Bronchial epithelial cell (primary cell): ENCODE data around the gene STRIP2. TPM values are rescaled to one million over a fixed set of nuclear protein-coding genes. Genes with fewer than 3 reads are reported as not detected.
"Not testable (repeated sequence)": the region's sequence is repeated elsewhere in the genome, so short reads cannot be mapped to it uniquely, and the experiment has no call there.

Source experiments
- DNase-seq: peaks from one replicate; pipeline ENCODE4 v3.0.0-alpha.2; 2010; ENCODE audit warnings: low read depth
- FAIRE-seq: peaks from 2 replicates; lab custom pipeline; 2011; peaks lifted over from hg19 to GRCh38; lab: Jason Lieb, UNC
- H3K27me3 ChIP-seq: 2 replicates; pipeline ENCODE4 v1.5.1; 2011; ENCODE audit warnings: low read length; ENCODE audit not compliant: control insufficient read depth, insufficient read depth
- H3K36me3 ChIP-seq: 2 replicates; pipeline ENCODE4 v1.5.1; 2011; ENCODE audit warnings: low read length; ENCODE audit not compliant: control insufficient read depth, insufficient read depth
- H3K4me3 ChIP-seq: 2 replicates; pipeline ENCODE4 v1.5.1; 2011; ENCODE audit warnings: mild to moderate bottlenecking, low read depth, low read length, control low read depth
- total RNA-seq: library from RNA; depleted of rRNA; stranded (reverse); fragments of >200 nt; gene quantifications from 2 replicates; pipeline ENCODE4 v1.2.1, GENCODE V29; 2014
- TF ChIP-seq, protein P1 (sequence below): IDR thresholded peaks from 2 replicates; pipeline ENCODE4 v1.5.1; 2011; ENCODE audit warnings: mild to moderate bottlenecking, moderate library complexity, low read length, control low read depth, inconsistent platforms; ENCODE audit not compliant: insufficient read depth, severe bottlenecking

Gene STRIP2
- total RNA-seq, 1 donor from 2014 or later, result 6.8 TPM

DNA sequence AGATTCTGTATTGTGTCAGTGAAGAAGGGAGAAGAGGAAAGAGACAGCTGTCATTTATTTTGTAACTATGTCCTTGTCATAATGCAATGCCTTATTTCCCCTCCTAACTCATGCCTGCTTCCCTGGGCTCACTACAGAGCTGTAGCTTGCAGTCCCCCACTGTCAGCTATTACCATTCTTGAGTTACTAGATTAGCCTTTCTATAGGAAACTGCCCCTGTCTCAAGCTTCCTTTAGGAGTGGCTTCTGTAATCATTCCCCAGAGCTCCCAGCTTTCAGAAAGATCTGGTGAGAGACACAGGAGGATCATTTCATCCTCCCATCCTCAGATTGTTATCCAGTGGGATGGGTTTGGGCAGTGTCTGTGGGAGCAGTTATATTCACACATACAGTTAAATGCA is 35.7 kb downstream of the STRIP2 start:
- TF ChIP-seq, protein P1, sequence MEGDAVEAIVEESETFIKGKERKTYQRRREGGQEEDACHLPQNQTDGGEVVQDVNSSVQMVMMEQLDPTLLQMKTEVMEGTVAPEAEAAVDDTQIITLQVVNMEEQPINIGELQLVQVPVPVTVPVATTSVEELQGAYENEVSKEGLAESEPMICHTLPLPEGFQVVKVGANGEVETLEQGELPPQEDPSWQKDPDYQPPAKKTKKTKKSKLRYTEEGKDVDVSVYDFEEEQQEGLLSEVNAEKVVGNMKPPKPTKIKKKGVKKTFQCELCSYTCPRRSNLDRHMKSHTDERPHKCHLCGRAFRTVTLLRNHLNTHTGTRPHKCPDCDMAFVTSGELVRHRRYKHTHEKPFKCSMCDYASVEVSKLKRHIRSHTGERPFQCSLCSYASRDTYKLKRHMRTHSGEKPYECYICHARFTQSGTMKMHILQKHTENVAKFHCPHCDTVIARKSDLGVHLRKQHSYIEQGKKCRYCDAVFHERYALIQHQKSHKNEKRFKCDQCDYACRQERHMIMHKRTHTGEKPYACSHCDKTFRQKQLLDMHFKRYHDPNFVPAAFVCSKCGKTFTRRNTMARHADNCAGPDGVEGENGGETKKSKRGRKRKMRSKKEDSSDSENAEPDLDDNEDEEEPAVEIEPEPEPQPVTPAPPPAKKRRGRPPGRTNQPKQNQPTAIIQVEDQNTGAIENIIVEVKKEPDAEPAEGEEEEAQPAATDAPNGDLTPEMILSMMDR, result no peak
- Histone ChIP-seq H3K36me3 (peaks cover 2% of the 10 kb centered on the region), H3K4me3 (no peak overlapping the region), H3K27me3 (no peaks in the 10 kb centered on the region)
- DNase-seq (no peak), FAIRE-seq (no peak)

DNA sequence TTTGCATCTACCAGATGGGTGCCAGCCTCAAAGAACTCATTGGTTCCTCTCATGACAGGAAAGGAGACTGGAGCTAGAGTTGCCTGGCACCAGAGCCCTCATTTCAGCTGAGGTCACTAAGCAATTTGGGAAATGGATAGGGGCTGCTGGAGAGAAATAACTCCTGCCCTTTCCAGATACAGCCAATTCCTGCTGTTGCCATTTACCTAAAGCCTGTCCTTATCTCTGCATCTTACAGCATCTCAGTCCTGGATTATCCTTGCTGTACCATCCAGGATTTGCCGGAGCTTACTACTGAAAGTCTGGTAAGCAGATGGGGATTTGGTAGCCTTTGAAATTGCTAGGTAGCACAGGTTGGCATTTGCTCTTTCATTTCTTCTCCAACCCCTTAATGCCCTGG is 36.2 kb downstream of the STRIP2 start:
- DNase-seq, result no peak
- peaks cover 2% of the 10 kb centered on the region for H3K36me3 ChIP-seq
- no peak overlapping the region for H3K4me3 ChIP-seq
- no peak for FAIRE-seq
- no peaks in the 10 kb centered on the region for H3K27me3 ChIP-seq
- TF ChIP-seq, protein P1, result no peak

DNA sequence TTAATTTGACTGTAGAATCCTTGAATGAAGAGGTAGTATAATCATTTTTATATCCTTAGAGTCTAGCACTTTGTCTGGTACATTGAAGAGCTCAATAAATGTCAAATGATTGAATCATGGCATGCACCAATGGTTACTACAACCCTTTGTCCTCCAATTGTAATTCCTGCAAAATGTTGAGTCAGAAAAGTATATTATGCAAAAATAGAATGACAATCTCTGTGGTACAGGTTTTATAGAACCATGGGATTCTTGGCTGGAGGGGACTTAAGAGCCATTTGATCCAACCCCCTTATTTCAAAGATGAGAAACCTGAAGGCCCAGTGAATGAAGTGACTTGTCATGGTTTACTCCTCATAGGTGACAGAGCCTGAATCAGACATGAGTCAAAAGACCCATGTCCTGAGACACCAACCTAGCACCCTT is 37.2 kb downstream of the STRIP2 start:
- Histone ChIP-seq H3K4me3 (no peak overlapping the region), H3K36me3 (peaks cover 2% of the 10 kb centered on the region), H3K27me3 (no peaks in the 10 kb centered on the region)
- DNase-seq, result peak; percentile 60
- no peak for FAIRE-seq
- TF ChIP-seq, protein P1, result no peak

DNA sequence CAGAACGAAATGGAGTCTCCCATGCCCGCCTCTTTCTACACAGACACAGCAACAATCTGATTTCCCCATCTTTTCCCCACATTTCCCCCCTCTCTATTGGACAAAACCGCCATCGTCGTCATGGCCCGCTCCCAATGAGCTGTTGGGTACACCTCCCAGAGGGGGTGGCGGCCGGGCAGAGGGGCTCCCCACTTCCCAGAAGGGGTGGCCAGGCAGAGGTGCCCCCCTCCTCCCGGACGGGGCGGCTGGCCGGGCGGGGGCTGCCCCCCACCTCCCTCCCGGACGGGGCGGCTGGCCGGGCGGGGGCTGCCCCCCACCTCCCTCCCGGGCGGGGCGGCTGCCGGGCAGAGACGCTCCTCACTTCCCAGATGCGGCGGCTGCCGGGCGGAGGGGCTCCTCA is 41.7 kb downstream of the STRIP2 start:
- H3K36me3 ChIP-seq, H3K4me3 ChIP-seq, H3K27me3 ChIP-seq, FAIRE-seq, DNase-seq: not testable (repeated sequence)

DNA sequence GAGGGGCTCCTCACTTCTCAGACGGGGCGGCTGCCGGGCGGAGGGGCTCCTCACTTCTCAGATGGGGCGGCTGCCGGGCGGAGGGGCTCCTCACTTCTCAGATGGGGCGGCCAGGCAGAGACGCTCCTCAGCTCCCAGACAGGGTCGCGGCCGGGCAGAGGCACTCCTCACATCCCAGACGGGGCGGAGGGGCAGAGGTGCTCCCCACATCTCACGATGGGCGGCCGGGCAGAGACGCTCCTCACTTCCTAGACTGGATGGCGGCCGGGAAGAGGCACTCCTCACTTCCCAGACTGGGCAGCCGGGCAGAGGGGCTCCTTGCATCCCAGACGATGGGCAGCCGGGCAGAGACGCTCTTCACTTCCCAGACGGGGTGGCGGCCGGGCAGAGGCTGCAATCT is 42.2 kb downstream of the STRIP2 start:
- not testable (repeated sequence) for H3K36me3 ChIP-seq, FAIRE-seq, H3K4me3 ChIP-seq, H3K27me3 ChIP-seq, DNase-seq

DNA sequence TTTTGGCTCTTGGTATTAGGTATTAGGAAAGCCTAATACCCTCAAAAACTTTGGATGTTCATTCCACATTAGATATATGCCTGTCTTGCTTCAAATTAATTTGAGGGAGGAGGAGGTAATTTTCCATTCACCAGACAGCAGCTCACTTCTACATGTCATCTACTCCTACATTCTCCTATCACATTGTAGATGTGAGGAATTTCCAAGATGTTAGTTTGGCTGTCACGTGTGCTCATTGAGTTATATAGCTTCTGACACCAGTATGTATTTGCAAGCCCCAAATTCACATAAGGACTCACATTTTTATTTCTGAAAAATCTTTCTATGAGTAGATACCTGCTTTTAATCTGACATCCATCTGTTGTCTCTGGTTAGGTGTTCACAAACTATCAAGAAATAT is 45.6 kb downstream of the STRIP2 start:
- no peak for DNase-seq
- Histone ChIP-seq H3K4me3 (no peak overlapping the region), H3K27me3 (no peaks in the 10 kb centered on the region), H3K36me3 (no peaks in the 10 kb centered on the region)
- TF ChIP-seq, protein P1, result no peak
- no peak for FAIRE-seq

DNA sequence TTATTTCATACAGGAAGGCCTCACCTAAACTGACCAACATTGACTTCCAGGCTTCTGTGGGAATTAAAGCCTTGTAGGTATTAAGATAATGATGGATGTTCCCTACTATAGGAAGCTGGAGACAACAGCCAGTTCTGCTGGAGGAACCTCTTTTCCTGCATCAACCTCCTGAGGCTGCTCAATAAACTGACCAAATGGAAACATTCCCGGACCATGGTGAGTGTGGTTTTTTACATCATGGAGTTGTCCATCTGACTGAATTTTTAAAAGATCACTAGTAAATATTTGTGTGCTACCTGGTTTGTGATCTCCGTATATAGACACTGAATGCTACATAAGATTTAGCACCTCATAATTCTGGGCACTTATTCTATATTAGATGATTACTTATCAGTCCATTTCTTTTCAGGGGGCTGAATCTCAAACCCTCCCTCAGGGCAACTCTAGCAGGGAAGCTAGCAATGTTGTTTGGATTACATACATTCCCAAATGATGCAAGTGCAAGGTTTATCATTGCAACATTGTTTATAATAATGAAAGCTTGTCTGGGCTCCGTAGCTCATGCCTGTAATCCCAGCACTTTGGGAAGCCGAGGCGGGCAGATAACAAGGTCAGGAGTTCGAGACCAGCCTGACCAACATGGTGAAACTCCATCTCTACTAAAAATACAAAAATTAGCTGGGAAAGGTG is 46.6 kb downstream of the STRIP2 start:
- TF ChIP-seq, protein P1, result no peak
- H3K36me3 ChIP-seq, result peaks cover 2% of the 10 kb centered on the region
- no peak for FAIRE-seq

DNA sequence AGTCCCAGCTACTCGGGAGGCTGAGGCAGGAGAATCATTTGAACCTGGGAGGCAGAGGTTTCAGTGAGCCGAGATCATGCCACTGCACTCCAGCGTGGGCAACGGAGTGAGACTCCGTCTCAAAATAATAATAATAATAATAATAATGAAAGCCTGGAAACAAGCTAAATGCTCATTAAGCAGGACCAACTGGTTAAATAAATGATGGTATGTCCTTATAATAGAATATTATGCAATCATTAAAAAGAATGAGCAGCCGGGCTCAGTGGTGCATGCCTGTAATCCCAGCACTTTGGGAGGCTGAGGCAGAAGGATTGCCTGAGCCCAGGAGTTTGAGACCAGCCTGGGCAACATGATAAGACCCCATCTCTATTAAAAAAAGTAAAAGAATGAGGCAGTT is 47.1 kb downstream of the STRIP2 start:
- DNase-seq, H3K27me3 ChIP-seq, FAIRE-seq, H3K36me3 ChIP-seq, H3K4me3 ChIP-seq: not testable (repeated sequence)

More for the DNA sequence above, 46.6 kb downstream of the STRIP2 start:
- no peak overlapping the region for H3K4me3 ChIP-seq
- DNase-seq, result no peak
- no peaks in the 10 kb centered on the region for H3K27me3 ChIP-seq
